Neural progenitor cell (in vitro differentiated cells): ENCODE data around the gene GATAD1. TPM values are rescaled to one million over a fixed set of nuclear protein-coding genes. Genes with fewer than 3 reads are reported as not detected.
"Not testable (repeated sequence)": the region's sequence is repeated elsewhere in the genome, so short reads cannot be mapped to it uniquely, and the experiment has no call there.

Source experiments
- DNase-seq: peaks from one replicate; pipeline ENCODE4 v3.0.0-alpha.2; 2016; ENCODE audit warnings: low spot score
- H2AFZ ChIP-seq: fragments of 200-600 bp; sonication (generic); replicated peaks from 2 replicates; pipeline ENCODE4 v1.6.1; 2016; ENCODE audit warnings: antibody characterized with exemption
- H3F3A ChIP-seq: fragments of 200-600 bp; sonication (generic); 2 replicates; pipeline ENCODE4 v1.6.1; 2016; ENCODE audit warnings: antibody characterized with exemption, low read depth
- H3K27ac ChIP-seq: fragments of 200-600 bp; sonication (generic); 2 replicates; pipeline ENCODE4 v1.5.1; 2016; ENCODE audit warnings: mild to moderate bottlenecking
- H3K27me3 ChIP-seq: fragments of 200-600 bp; sonication (generic); 2 replicates; pipeline ENCODE4 v1.6.1; 2016; ENCODE audit warnings: mild to moderate bottlenecking, moderate library complexity
- H3K36me3 ChIP-seq: fragments of 200-600 bp; sonication (generic); 2 replicates; pipeline ENCODE4 v1.5.1; 2016
- H3K4me1 ChIP-seq: fragments of 200-600 bp; sonication (generic); 2 replicates; pipeline ENCODE4 v1.6.1; 2016; ENCODE audit warnings: mixed run types
- H3K4me2 ChIP-seq: fragments of 200-600 bp; sonication (generic); 2 replicates; pipeline ENCODE4 v1.6.1; 2016
- H3K4me3 ChIP-seq: fragments of 200-600 bp; sonication (generic); 2 replicates; pipeline ENCODE4 v1.5.1; 2016
- H3K79me2 ChIP-seq: fragments of 200-600 bp; sonication (generic); 2 replicates; pipeline ENCODE4 v1.6.1; 2016; ENCODE audit warnings: low read depth
- H3K9ac ChIP-seq: fragments of 200-600 bp; sonication (generic); 2 replicates; pipeline ENCODE4 v1.6.1; 2016
- H3K9me3 ChIP-seq: fragments of 200-600 bp; sonication (generic); 2 replicates; pipeline ENCODE4 v1.5.1; 2016; ENCODE audit warnings: low read depth
- H4K20me1 ChIP-seq: fragments of 200-600 bp; sonication (generic); 2 replicates; pipeline ENCODE4 v1.6.1; 2016; ENCODE audit warnings: low read depth
- H3K27ac Mint-ChIP-seq: 3 replicates; pipeline ENCODE4 v1.8.0; 2021; ENCODE audit warnings: mixed read lengths
- H3K27me3 Mint-ChIP-seq: 2 replicates; pipeline ENCODE4 v1.8.0; 2022; ENCODE audit warnings: low read depth, mild to moderate bottlenecking, inconsistent platforms, moderate library complexity, mixed read lengths; ENCODE audit not compliant: insufficient read depth
- H3K36me3 Mint-ChIP-seq: 3 replicates; pipeline ENCODE4 v1.8.0; 2021; ENCODE audit warnings: mixed read lengths
- H3K4me1 Mint-ChIP-seq: 3 replicates; pipeline ENCODE4 v1.8.0; 2021; ENCODE audit warnings: mixed read lengths
- H3K4me3 Mint-ChIP-seq: 3 replicates; pipeline ENCODE4 v1.8.0; 2021; ENCODE audit warnings: mild to moderate bottlenecking, moderate library complexity, mixed read lengths
- H3K9me3 Mint-ChIP-seq: 3 replicates; pipeline ENCODE4 v1.8.0; 2020; ENCODE audit warnings: mixed read lengths
- EZH2phosphoT487 ChIP-seq: fragments of 200-600 bp; sonication (generic); IDR thresholded peaks from 2 replicates; pipeline ENCODE4 v1.6.1; 2017; ENCODE audit warnings: antibody characterized with exemption
- total RNA-seq: library from RNA; depleted of rRNA; stranded (reverse); fragments of >200 nt; gene quantifications from 2 replicates; pipeline ENCODE4 v1.2.3, GENCODE V29; 2015; ENCODE audit warnings: low replicate concordance
- TF ChIP-seq, protein P1 (sequence below): fragments of 200-600 bp; sonication (generic); IDR thresholded peaks from 2 replicates; pipeline ENCODE4 v1.5.1; 2017; ENCODE audit warnings: antibody characterized with exemption, mild to moderate bottlenecking

The GATAD1 gene
- total RNA-seq, 1 donor from 2014 or later = 56.5 TPM

DNA sequence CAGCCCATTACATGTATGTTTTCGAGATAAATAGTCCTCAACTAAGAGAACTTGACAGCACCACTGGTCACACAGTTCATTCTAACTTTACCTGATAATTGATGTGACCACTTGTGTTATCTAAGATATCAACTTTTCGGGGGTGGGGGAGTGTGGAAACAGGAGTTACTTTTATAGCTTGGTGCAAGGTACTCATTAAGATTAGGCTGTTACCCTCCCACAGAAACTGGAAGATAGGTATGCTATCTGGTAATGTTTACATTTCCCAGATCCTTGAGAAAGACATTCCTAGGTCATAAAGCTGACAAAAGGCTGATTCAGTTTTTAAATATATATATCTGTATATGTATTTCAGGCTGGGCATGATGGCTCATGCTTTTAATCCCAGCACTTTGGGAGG lies 19.4 kb downstream of the GATAD1 start:
- Histone ChIP-seq H3F3A (no peaks in the 10 kb centered on the region), H3K27ac (no peak overlapping the region), H3K4me1 (no peaks in the 10 kb centered on the region), H4K20me1 (no peaks in the 10 kb centered on the region), H3K79me2 (no peaks in the 10 kb centered on the region), H3K4me3 (no peak overlapping the region), H2AFZ (no peak overlapping the region), H3K9ac (no peak overlapping the region), H3K9me3 (no peaks in the 10 kb centered on the region), H3K4me2 (no peak overlapping the region), H3K36me3 (no peaks in the 10 kb centered on the region), H3K27me3 (no peaks in the 10 kb centered on the region)
- no peaks in the 10 kb centered on the region for H3K4me1 Mint-ChIP-seq
- H3K4me3 Mint-ChIP-seq = no peak overlapping the region
- peaks cover 17% of the 10 kb centered on the region for H3K36me3 Mint-ChIP-seq
- DNase-seq = no peak
- no peak overlapping the region for H3K27ac Mint-ChIP-seq
- TF ChIP-seq, protein P1, sequence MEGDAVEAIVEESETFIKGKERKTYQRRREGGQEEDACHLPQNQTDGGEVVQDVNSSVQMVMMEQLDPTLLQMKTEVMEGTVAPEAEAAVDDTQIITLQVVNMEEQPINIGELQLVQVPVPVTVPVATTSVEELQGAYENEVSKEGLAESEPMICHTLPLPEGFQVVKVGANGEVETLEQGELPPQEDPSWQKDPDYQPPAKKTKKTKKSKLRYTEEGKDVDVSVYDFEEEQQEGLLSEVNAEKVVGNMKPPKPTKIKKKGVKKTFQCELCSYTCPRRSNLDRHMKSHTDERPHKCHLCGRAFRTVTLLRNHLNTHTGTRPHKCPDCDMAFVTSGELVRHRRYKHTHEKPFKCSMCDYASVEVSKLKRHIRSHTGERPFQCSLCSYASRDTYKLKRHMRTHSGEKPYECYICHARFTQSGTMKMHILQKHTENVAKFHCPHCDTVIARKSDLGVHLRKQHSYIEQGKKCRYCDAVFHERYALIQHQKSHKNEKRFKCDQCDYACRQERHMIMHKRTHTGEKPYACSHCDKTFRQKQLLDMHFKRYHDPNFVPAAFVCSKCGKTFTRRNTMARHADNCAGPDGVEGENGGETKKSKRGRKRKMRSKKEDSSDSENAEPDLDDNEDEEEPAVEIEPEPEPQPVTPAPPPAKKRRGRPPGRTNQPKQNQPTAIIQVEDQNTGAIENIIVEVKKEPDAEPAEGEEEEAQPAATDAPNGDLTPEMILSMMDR = no peak
- TF ChIP-seq EZH2phosphoT487 = no peak
- peaks cover 21% of the 10 kb centered on the region for H3K9me3 Mint-ChIP-seq
- no peaks in the 10 kb centered on the region for H3K27me3 Mint-ChIP-seq

DNA sequence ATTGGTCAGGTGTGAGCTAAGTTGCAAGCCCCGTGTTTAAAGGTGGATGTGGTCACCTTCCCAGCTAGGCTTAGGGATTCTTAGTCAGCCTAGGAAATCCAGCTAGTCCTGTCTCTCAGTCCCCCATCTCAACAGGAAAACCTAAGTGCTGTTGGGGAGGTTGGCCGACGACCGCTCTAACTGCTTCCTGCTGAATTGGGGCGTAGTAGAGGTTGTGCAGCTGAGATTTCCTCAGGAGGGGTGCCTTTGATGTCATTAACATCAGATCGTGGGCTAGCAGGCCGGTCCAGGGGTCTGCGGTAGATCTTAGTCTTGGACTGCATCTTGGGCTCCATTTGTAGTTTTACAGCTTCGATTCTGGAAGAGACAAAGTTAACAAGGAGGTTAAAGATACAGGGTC lies 21.3 kb downstream of the GATAD1 start:
- not testable (repeated sequence) for H4K20me1 ChIP-seq, H3K4me3 Mint-ChIP-seq, H3K79me2 ChIP-seq, H3K27ac Mint-ChIP-seq, H3K27me3 ChIP-seq, H3K4me2 ChIP-seq, H3K9me3 ChIP-seq, H3F3A ChIP-seq, H3K36me3 ChIP-seq, H2AFZ ChIP-seq, H3K4me3 ChIP-seq, H3K27me3 Mint-ChIP-seq, H3K4me1 Mint-ChIP-seq, H3K27ac ChIP-seq, DNase-seq, H3K4me1 ChIP-seq, H3K9ac ChIP-seq
- Mint-ChIP-seq H3K36me3 (peaks cover 12% of the 10 kb centered on the region), H3K9me3 (peaks cover 21% of the 10 kb centered on the region)

DNA sequence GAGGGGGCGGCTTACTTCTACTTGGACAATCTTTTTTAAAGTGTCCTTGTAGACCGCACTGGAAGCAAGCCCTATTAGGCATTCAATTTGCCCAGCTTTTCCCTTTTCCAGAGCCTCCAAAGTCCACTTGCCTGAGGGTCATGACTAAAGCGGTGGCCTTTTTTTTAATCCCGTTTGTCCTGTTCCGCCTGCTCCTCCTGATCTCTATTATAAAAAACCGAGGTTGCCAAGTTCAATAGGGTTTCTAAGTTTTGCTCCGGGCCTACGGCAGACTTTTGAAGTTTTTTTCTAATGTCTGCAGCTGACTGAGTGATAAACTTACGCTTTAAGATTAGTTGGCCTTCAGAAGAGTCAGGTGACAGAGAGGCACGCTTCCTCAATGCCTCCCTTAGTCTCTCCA lies 26.7 kb downstream of the GATAD1 start:
- not testable (repeated sequence) for H3K27me3 Mint-ChIP-seq, H3K4me1 Mint-ChIP-seq, H3K9me3 Mint-ChIP-seq, H2AFZ ChIP-seq, H4K20me1 ChIP-seq, H3K36me3 ChIP-seq, H3K4me2 ChIP-seq, H3K9ac ChIP-seq, H3K4me3 ChIP-seq, H3K27me3 ChIP-seq, H3K4me3 Mint-ChIP-seq, H3F3A ChIP-seq, H3K79me2 ChIP-seq, H3K27ac Mint-ChIP-seq, H3K9me3 ChIP-seq, DNase-seq, H3K27ac ChIP-seq, H3K4me1 ChIP-seq
- H3K36me3 Mint-ChIP-seq = peaks cover 11% of the 10 kb centered on the region

DNA sequence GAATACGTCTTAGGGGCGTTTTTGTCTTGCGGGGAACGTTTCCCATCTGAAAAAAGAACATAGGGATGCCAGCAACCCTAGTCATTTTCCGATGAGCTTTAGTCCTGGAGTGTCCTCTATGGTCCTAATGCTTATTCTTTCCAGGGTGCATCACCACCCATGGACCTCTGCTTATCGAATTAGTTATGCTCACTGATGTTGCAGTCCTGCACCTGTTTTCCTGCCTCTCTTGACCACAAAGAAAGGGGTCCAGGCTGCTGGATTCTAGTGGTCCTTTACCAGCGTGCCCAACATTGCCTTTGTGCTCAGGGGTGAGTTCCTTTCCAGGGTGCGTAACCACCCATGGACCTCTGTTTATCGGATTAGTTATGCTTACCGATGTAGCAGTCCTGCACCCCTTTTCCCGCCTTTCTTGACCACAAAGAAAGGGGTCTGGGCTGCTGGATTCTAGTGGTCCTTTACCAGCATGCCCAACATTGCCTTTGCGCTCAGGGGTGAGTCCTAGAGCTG lies 28.0 kb downstream of the GATAD1 start:
- H3K27ac ChIP-seq, H4K20me1 ChIP-seq, H3K36me3 ChIP-seq, H3K79me2 ChIP-seq, H3K4me2 ChIP-seq, H3K9me3 ChIP-seq, DNase-seq, H3K4me1 Mint-ChIP-seq, H2AFZ ChIP-seq, H3K4me1 ChIP-seq, H3K27ac Mint-ChIP-seq, H3K9ac ChIP-seq, H3K9me3 Mint-ChIP-seq, H3F3A ChIP-seq, H3K4me3 ChIP-seq, H3K27me3 ChIP-seq, H3K27me3 Mint-ChIP-seq, H3K36me3 Mint-ChIP-seq, H3K4me3 Mint-ChIP-seq: not testable (repeated sequence)

DNA sequence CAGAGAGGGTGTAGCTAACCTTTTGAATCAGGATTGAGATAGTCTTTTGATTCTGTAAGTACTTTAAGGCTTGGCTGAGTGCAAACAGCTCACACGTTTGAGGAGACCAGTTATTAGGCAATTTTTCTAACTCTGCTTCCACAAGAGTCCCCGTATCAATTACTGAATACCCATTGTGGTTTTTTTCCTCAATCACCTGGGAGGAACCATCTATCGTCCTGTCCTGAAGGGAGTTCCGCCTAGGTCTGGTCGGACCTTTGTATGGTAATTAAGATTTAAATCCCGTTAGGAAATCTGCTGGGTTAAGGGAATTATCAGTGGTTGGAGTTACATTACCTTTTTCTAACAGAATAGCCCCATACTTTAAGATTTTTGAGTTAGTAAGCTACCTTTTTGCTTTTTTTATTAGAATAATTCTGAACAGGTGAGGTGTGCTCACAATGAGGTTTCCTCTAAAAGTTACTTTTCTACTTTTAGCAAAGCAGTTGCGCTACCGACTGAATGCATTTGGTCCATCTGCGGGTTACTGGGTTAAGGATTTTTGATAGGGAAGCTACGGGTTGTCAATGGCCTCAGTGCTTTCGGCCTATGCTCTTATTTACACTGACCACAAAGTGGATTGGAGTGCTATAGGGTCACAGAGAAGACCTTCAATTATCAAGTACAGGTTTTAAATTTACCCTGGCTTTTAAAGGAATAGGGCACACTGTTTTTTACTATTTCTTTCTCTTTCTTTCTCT lies 28.7 kb downstream of the GATAD1 start:
- H3K27me3 ChIP-seq, H2AFZ ChIP-seq, H3F3A ChIP-seq, H3K27me3 Mint-ChIP-seq, H3K9ac ChIP-seq, H3K36me3 Mint-ChIP-seq, H3K4me1 Mint-ChIP-seq, H3K27ac ChIP-seq, H3K4me3 Mint-ChIP-seq, H3K9me3 Mint-ChIP-seq, DNase-seq, H3K4me1 ChIP-seq, H3K4me2 ChIP-seq, H4K20me1 ChIP-seq, H3K79me2 ChIP-seq, H3K36me3 ChIP-seq, H3K4me3 ChIP-seq, H3K9me3 ChIP-seq, H3K27ac Mint-ChIP-seq: not testable (repeated sequence)

DNA sequence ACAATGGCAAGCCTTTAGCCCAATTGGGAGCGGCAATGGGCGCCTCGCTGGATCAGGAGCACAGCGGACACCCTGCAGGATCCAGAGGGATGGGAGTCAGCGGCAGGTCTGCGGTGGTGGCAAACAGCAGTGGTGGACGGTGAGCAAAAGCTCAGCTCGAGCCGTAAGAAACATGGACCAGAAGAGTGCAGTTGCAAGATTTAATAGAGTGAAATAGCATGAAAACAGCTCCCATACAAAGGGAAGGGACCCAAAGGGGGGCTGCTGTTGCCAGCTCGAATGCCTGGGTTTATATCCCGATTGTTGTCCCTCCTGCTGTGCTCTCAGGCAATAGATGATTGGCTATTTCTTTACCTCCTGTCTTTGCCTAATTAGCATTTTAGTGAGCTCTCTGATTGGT lies 30.4 kb downstream of the GATAD1 start, which contains the start of gene ERVW-1:
Gene ERVW-1 (minus strand): TSS at position 266 of the 400 bp plus-strand sequence. CDS start 7,565 bp downstream, outside the sequence.
- DNase-seq, H3K4me3 Mint-ChIP-seq, H3K9me3 ChIP-seq, H3K4me1 Mint-ChIP-seq, H3K9ac ChIP-seq, H4K20me1 ChIP-seq, H3F3A ChIP-seq, H3K79me2 ChIP-seq, H3K27me3 Mint-ChIP-seq, H3K27ac ChIP-seq, H2AFZ ChIP-seq, H3K9me3 Mint-ChIP-seq, H3K27ac Mint-ChIP-seq, H3K36me3 ChIP-seq, H3K4me3 ChIP-seq, H3K27me3 ChIP-seq, H3K36me3 Mint-ChIP-seq, H3K4me1 ChIP-seq, H3K4me2 ChIP-seq: not testable (repeated sequence)
